SK-N-SH (cell line): ENCODE results near the gene PANK4. TPM values are rescaled to one million over a fixed set of nuclear protein-coding genes. Genes with fewer than 3 reads are reported as not detected.

ENCODE experiments used
- CTCF ChIA-PET: fragments of 300-600, 350-600 bp; formaldehyde crosslinking; extraction: SDS; loops from one replicate; lab custom pipeline; 2021; lab: Yijun Ruan, JAX
- POLR2A ChIA-PET: fragments of 350-600 bp; sonication (Branson Sonifier 250); formaldehyde crosslinking; extraction: SDS; loops from one replicate; lab custom pipeline; 2020; ENCODE audit warnings: antibody characterized with exemption, inconsistent platforms; lab: Yijun Ruan, JAX
- DNase-seq: peaks from one replicate; pipeline ENCODE4 v3.0.0; 2012
- H2AFZ ChIP-seq: fragments of 200-600 bp; sonication (generic); 2 replicates; pipeline ENCODE4 v1.8.1; 2016; ENCODE audit warnings: antibody characterized with exemption, mild to moderate bottlenecking, low read depth
- H3F3A ChIP-seq: fragments of 200-600 bp; sonication (generic); replicated peaks from 2 replicates; pipeline ENCODE3; 2016; ENCODE audit warnings: antibody characterized with exemption, mild to moderate bottlenecking; ENCODE audit not compliant: insufficient read depth
- H3K27ac ChIP-seq, 2 experiments: fragments of 200-500 bp in 1 of 2; fragments of 200-600 bp in 1 of 2; sonication (Bioruptor generic) in 1 of 2; sonication (generic), shearing (Covaris generic) in 1 of 2; 2 replicates each; pipeline versions ENCODE4 v1.5.1 to v1.6.1; 2014 to 2016; ENCODE audit warnings: low read depth in 2 of 2, inconsistent platforms in 1 of 2, low read length in 1 of 2, mild to moderate bottlenecking in 1 of 2, mixed read lengths in 1 of 2
- H3K27me3 ChIP-seq: fragments of 200-600 bp; sonication (generic), shearing (Covaris generic); 2 replicates; pipeline ENCODE4 v1.6.1; 2016; ENCODE audit warnings: mixed run types; ENCODE audit not compliant: insufficient read depth
- H3K36me3 ChIP-seq, 2 experiments: fragments of 200-500 bp in 1 of 2; fragments of 200-600 bp in 1 of 2; sonication (Bioruptor generic) in 1 of 2; sonication (generic) in 1 of 2; replicated peaks in 1 of 2; 2 replicates each; pipeline versions ENCODE3 to v1.5.1; 2014 to 2016; ENCODE audit warnings: low read length in 1 of 2, mild to moderate bottlenecking in 1 of 2; ENCODE audit not compliant: insufficient read depth in 2 of 2, control insufficient read depth in 1 of 2
- H3K4me1 ChIP-seq, 2 experiments: fragments of 200-500 bp in 1 of 2; fragments of 200-600 bp in 1 of 2; sonication (Bioruptor generic) in 1 of 2; sonication (generic), shearing (Covaris generic) in 1 of 2; 2 replicates each; pipeline versions ENCODE4 v1.5.1 to v1.6.1; 2014 to 2016; ENCODE audit warnings: low read depth in 1 of 2, low read length in 1 of 2, mixed run types in 1 of 2; ENCODE audit not compliant: insufficient read depth in 2 of 2, control insufficient read depth in 1 of 2
- H3K4me2 ChIP-seq: fragments of 200-600 bp; sonication (generic), shearing (Covaris generic); 2 replicates; pipeline ENCODE4 v1.6.1; 2017; ENCODE audit warnings: mixed run types
- H3K4me3 ChIP-seq, 2 experiments: fragments of 200-500 bp in 1 of 2; fragments of 200-600 bp in 1 of 2; sonication (Bioruptor generic) in 1 of 2; sonication (generic), shearing (Covaris generic) in 1 of 2; 2 replicates each; pipeline versions ENCODE4 v1.5.1 to v1.8.1; 2014 to 2016; ENCODE audit warnings: low read depth in 2 of 2, inconsistent platforms in 1 of 2, low read length in 1 of 2, mild to moderate bottlenecking in 1 of 2, mixed read lengths in 1 of 2, moderate library complexity in 1 of 2
- H3K79me2 ChIP-seq: fragments of 200-600 bp; sonication (generic); 2 replicates; pipeline ENCODE4 v1.8.1; 2017; ENCODE audit warnings: mild to moderate bottlenecking; ENCODE audit not compliant: insufficient read depth
- H3K9ac ChIP-seq: fragments of 200-600 bp; sonication (generic); 2 replicates; pipeline ENCODE4 v1.6.1; 2017; ENCODE audit warnings: mixed run types
- H3K9me2 ChIP-seq: fragments of 200-600 bp; sonication (generic); 2 replicates; pipeline ENCODE4 v1.6.1; 2017; ENCODE audit warnings: mixed run types
- H3K9me3 ChIP-seq: fragments of 200-600 bp; sonication (generic); 2 replicates; pipeline ENCODE4 v1.6.1; 2017; ENCODE audit warnings: mixed run types, mild to moderate bottlenecking, moderate library complexity
- H4K20me1 ChIP-seq: fragments of 200-600 bp; sonication (generic); 2 replicates; pipeline ENCODE4 v1.6.1; 2017; ENCODE audit warnings: mild to moderate bottlenecking, mixed run types; ENCODE audit not compliant: insufficient read depth
- CHD2 ChIP-seq: fragments of 150-350 bp; IDR thresholded peaks from 2 replicates; pipeline ENCODE4 v1.6.1; 2018; ENCODE audit warnings: low read length; ENCODE audit not compliant: partially characterized antibody
- ELF1 ChIP-seq: IDR thresholded peaks from 2 replicates; pipeline ENCODE4 v1.4.0; 2012
- FOSL2 ChIP-seq: IDR thresholded peaks from 2 replicates; pipeline ENCODE4 v1.4.0; 2012; ENCODE audit warnings: low read depth, mild to moderate bottlenecking, moderate library complexity, borderline replicate concordance
- FOXJ3 ChIP-seq: sonication (generic); formaldehyde crosslinking; IDR thresholded peaks from 2 replicates; pipeline ENCODE4 v1.5.1; 2020; ENCODE audit warnings: mild to moderate bottlenecking, missing genetic modification reagents
- FOXM1 ChIP-seq: IDR thresholded peaks from 2 replicates; pipeline ENCODE4 v1.4.0; 2012; ENCODE audit warnings: low read depth, mild to moderate bottlenecking
- NFIC ChIP-seq: IDR thresholded peaks from 2 replicates; pipeline ENCODE4 v1.4.0; 2012; ENCODE audit warnings: borderline replicate concordance
- PBX3 ChIP-seq: IDR thresholded peaks from 2 replicates; pipeline ENCODE4; 2012
- POLR2AphosphoS5 ChIP-seq: IDR thresholded peaks from 2 replicates; pipeline ENCODE4 v1.6.1; 2012; ENCODE audit warnings: low read depth, low read length
- RCOR1 ChIP-seq: fragments of 150-350 bp; IDR thresholded peaks from 2 replicates; pipeline ENCODE4 v1.6.1; 2017; ENCODE audit warnings: antibody characterized with exemption, low read length
- REST ChIP-seq: IDR thresholded peaks from 2 replicates; pipeline ENCODE4 v1.6.1; 2012; ENCODE audit warnings: mild to moderate bottlenecking, low read depth, low read length, moderate library complexity
- RXRA ChIP-seq: IDR thresholded peaks from 2 replicates; pipeline ENCODE4 v1.4.0; 2012; ENCODE audit warnings: low read depth, mild to moderate bottlenecking, borderline replicate concordance
- SMC3 ChIP-seq: IDR thresholded peaks from 2 replicates; pipeline ENCODE4 v1.6.1; 2012; ENCODE audit warnings: low read depth, low read length, improper control_type of control experiment
- TAF1 ChIP-seq: IDR thresholded peaks from 2 replicates; pipeline ENCODE4 v1.6.1; 2012; ENCODE audit warnings: low read depth, mild to moderate bottlenecking, low read length, moderate library complexity, borderline replicate concordance
- TCF12 ChIP-seq: IDR thresholded peaks from 2 replicates; pipeline ENCODE4 v1.4.0; 2012
- USF1 ChIP-seq: IDR thresholded peaks from 2 replicates; pipeline ENCODE4 v1.4.0; 2012; ENCODE audit warnings: low read depth, borderline replicate concordance
- WGBS: methylation state at CpG from one replicate; pipeline ENCODE4 v1.1.6; 2017; ENCODE audit warnings: low lambda C conversion rate; 5-methylcytosine and 5-hydroxymethylcytosine counted together
- polyA plus RNA-seq, 3 experiments: library from polyadenylated mRNA; depleted of rRNA; stranded (reverse); fragments of >200 nt; gene quantifications; 2 replicates each; pipeline ENCODE4 v1.2.3, GENCODE V29; 2012
- TF ChIP-seq, protein P1 (sequence below): fragments of 200-600 bp; sonication (generic); IDR thresholded peaks from 2 replicates; pipeline ENCODE4 v1.6.1; 2017; ENCODE audit warnings: antibody characterized with exemption, mild to moderate bottlenecking, moderate library complexity
- TF ChIP-seq, protein P2 (sequence below): fragments of 150-350 bp; IDR thresholded peaks from 2 replicates; pipeline ENCODE4 v1.6.1; 2016; ENCODE audit warnings: mild to moderate bottlenecking, low read depth, low read length

The PANK4 gene
- polyA plus RNA-seq, 1 of the 3 experiments (the other 2 are of a cell fraction), result 16.6 TPM

DNA sequence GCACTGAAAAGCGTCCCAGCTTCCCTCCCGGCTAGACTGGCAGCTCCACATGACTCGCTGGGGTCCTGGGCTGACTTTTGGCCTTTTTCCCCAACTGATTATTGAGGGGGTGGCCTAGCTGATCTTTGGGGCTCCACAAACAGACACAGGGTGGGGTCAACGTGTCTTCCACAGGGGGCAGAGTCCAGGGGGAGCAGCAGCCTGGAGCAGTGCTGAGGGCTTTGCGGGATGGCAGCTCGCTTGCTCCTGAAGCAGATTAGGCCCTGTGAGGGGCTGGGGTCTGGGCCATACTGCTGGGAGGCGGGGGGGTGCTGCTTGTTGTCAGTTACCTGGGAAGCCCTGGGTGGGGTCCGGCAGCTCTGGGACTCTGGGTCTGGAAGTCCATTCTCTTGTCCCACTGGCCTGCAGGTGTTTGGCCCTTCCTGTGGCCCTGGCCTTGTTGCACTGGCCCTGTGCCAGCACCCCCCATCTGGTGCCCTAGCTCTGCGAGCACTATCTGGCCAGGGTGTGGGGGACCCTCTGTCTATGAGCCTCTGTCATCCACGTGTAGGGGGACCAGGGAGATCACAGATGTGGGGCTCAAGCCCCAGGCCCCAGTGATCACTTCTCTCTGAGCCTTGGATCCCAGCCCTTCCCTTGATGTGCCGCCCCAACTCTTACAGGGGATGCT lies 16.0 kb upstream of the PANK4 start:
- ChIA-PET POLR2A (interaction anchor here (0.9 to 3.6 kb wide), 5 partner anchors 7 to 72 kb away, joined by 3 to 24 read pairs (median 17); partner anchors contain the start of genes PANK4 and PLCH2), CTCF (interaction anchor here (1.0 to 4.1 kb wide), 4 partner anchors 10 to 128 kb away, joined by 3 to 35 read pairs (median 4); partner anchors contain the start of gene HES5)
- DNase-seq, result no peak
- no peaks in the 10 kb centered on the region for H3K9me2 ChIP-seq
- H3K36me3 ChIP-seq, result no peaks in the 10 kb centered on the region
- H4K20me1 ChIP-seq, result no peaks in the 10 kb centered on the region
- H3K4me3 ChIP-seq, result no peak overlapping the region
- H3K9me3 ChIP-seq, result no peaks in the 10 kb centered on the region
- peaks cover 0 to 50% of the 10 kb centered on the region in 2 experiments; a peak in 1 of 4 replicates for H3K4me1 ChIP-seq
- no peak overlapping the region for H3K4me2 ChIP-seq
- no peak overlapping the region for H2AFZ ChIP-seq
- H3K27me3 ChIP-seq, result no peaks in the 10 kb centered on the region
- H3K9ac ChIP-seq, result no peak overlapping the region
- peak overlapping the region in 1 of 2 experiments; percentile 97; a peak in 2 of 4 replicates for H3K27ac ChIP-seq
- TF ChIP-seq PBX3 (no peak), NFIC (0 out of 2 replicates have a peak, but pooled peaks have one; percentile 4)
- TF ChIP-seq, protein P1, sequence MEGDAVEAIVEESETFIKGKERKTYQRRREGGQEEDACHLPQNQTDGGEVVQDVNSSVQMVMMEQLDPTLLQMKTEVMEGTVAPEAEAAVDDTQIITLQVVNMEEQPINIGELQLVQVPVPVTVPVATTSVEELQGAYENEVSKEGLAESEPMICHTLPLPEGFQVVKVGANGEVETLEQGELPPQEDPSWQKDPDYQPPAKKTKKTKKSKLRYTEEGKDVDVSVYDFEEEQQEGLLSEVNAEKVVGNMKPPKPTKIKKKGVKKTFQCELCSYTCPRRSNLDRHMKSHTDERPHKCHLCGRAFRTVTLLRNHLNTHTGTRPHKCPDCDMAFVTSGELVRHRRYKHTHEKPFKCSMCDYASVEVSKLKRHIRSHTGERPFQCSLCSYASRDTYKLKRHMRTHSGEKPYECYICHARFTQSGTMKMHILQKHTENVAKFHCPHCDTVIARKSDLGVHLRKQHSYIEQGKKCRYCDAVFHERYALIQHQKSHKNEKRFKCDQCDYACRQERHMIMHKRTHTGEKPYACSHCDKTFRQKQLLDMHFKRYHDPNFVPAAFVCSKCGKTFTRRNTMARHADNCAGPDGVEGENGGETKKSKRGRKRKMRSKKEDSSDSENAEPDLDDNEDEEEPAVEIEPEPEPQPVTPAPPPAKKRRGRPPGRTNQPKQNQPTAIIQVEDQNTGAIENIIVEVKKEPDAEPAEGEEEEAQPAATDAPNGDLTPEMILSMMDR, result no peak
- TF ChIP-seq, protein P2, sequence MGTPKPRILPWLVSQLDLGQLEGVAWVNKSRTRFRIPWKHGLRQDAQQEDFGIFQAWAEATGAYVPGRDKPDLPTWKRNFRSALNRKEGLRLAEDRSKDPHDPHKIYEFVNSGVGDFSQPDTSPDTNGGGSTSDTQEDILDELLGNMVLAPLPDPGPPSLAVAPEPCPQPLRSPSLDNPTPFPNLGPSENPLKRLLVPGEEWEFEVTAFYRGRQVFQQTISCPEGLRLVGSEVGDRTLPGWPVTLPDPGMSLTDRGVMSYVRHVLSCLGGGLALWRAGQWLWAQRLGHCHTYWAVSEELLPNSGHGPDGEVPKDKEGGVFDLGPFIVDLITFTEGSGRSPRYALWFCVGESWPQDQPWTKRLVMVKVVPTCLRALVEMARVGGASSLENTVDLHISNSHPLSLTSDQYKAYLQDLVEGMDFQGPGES, result no peak
- TF ChIP-seq, all 33 proteins: peak for 1
- no peaks in the 10 kb centered on the region for H3F3A ChIP-seq
- no peaks in the 10 kb centered on the region for H3K79me2 ChIP-seq
- WGBS, result 95% methylated on average over 4 of the region's 11 CpGs

DNA sequence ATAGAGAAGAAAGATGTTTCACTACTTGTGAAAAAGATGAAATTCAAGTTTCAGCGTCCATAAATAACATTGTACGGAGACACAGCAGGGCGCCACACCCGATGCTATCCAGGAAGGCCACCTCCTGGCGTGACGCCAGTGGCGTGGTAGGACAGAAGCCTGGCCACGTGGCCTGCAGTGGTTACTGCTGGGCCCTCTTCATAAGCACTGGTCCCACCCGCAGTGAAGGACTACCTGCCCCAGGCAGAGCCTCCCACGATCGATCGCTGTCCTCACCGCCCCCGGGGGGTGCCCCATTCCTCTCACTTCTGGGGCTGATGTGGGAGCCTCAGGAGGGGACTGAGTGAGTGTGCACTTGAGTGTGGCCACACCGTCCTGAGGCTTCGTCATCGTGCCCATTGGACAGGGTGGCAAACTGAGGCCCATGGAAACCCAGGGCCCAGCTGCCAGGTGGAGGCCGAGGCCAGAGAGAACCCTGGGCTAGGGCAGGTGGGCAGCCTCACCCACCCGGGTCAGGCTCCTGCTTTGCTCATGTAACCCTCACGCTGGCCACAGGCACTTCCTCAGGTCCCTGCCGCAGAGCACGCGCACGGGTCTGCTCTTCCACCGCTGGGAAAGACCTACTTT lies 15.3 kb upstream of the PANK4 start:
- Histone ChIP-seq H3K27me3 (no peaks in the 10 kb centered on the region), H3K79me2 (no peaks in the 10 kb centered on the region), H3K9me3 (no peaks in the 10 kb centered on the region), H3K27ac (peak overlapping the region in 1 of 2 experiments; percentile 97; a peak in 1 of 4 replicates), H3K4me1 (peaks cover 0 to 46% of the 10 kb centered on the region in 2 experiments; a peak in 1 of 4 replicates), H3F3A (no peaks in the 10 kb centered on the region), H4K20me1 (no peaks in the 10 kb centered on the region), H3K9ac (no peak overlapping the region), H3K9me2 (no peaks in the 10 kb centered on the region), H3K4me3 (no peak overlapping the region), H3K4me2 (no peak overlapping the region), H3K36me3 (no peaks in the 10 kb centered on the region), H2AFZ (no peak overlapping the region)
- WGBS, result 84% methylated on average over 22 of the region's 25 CpGs
- no peak for DNase-seq
- TF ChIP-seq TCF12 (no peak), FOSL2 (no peak), CHD2 (no peak), TAF1 (no peak), ELF1 (no peak), REST (no peak), RXRA (no peak), USF1 (no peak), POLR2AphosphoS5 (no peak), RCOR1 (no peak), SMC3 (no peak), FOXM1 (no peak), FOXJ3 (no peak)
- ChIA-PET POLR2A (interaction anchor here (3.5 to 3.6 kb wide), 2 partner anchors 15 to 61 kb away, joined by 19 to 24 read pairs; partner anchors contain the start of gene PANK4), CTCF (interaction anchor here (1.0 to 1.5 kb wide), 3 partner anchors 35 to 127 kb away, joined by 3 to 6 read pairs (median 3); no protein-coding TSS in a partner anchor)
